ENCODE results near the gene PRPH. TPM values are rescaled to one million over a fixed set of nuclear protein-coding genes. Genes with fewer than 3 reads are reported as not detected.

Gene PRPH
- total and polyA plus RNA-seq, 9 of the 15 experiments (the other 6 are each of a cell fraction or from before 2014, with no cell fraction given): 0.27 to 1.9 (median 1.3) TPM; not detected in 1

DNA sequence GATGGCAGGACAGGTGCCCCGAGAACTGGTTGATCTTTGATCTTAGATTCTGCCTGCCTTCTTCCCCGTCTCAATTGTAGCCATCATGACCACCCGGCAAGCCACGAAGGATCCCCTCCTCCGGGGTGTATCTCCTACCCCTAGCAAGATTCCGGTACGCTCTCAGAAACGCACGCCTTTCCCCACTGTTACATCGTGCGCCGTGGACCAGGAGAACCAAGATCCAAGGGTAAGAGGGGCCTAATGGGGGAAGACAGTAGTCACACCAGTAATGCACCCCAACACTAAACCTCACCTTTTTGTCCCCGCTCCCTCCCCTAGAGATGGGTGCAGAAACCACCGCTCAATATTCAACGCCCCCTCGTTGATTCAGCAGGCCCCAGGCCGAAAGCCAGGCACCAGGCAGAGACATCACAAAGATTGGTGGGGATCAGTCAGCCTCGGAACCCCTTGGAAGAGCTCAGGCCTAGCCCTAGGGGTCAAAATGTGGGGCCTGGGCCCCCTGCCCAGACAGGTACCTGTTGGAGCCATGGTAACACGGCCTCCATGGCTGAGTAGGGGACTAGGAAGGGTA lies 28.7 kb downstream of the PRPH start (continued):
- TF ChIP-seq ETV6 (IDR thresholded peaks at IDR 0.05; ENCODE audit: borderline replicate concordance in 1 of 2, low read depth in 2 of 2, low read length in 1 of 2) (no peak), ETV6 (CRISPR knock-in tag; IDR thresholded peaks at IDR 0.05; ENCODE audit: borderline replicate concordance) (no peak), THAP7 (CRISPR knock-in tag; IDR thresholded peaks at IDR 0.05) (no peak), ZFP30 (CRISPR knock-in tag; IDR thresholded peaks at IDR 0.05; ENCODE audit: borderline replicate concordance) (no peak), CCAR2 (IDR thresholded peaks at IDR 0.05; ENCODE audit: low read depth, low read length) (no peak), JUN (IDR thresholded peaks at IDR 0.05; ENCODE audit: borderline replicate concordance, low read depth, low read length) (no peak), JUN (CRISPR knock-in tag; IDR thresholded peaks at IDR 0.05; ENCODE audit: borderline replicate concordance) (no peak), HMBOX1 (IDR thresholded peaks at IDR 0.05) (no peak), CSDE1 (IDR thresholded peaks at IDR 0.05) (no peak), ZNF184 (CRISPR knock-in tag; IDR thresholded peaks at IDR 0.05) (no peak), ZNF347 (CRISPR knock-in tag; IDR thresholded peaks at IDR 0.05; ENCODE audit: low read depth) (no peak), RBM15 (IDR thresholded peaks at IDR 0.05; ENCODE audit: insufficient read depth, low read length) (no peak), ZNF24 (IDR thresholded peaks at IDR 0.05) (no peak), SMARCA5 (IDR thresholded peaks at IDR 0.05) (0 out of 2 replicates have a peak, but pooled peaks have one; percentile 15), KDM1A (IDR thresholded peaks at IDR 0.05) (no peak), NR3C1 (CRISPR knock-in tag; IDR thresholded peaks at IDR 0.05) (no peak)
- TF ChIP-seq, protein P1, sequence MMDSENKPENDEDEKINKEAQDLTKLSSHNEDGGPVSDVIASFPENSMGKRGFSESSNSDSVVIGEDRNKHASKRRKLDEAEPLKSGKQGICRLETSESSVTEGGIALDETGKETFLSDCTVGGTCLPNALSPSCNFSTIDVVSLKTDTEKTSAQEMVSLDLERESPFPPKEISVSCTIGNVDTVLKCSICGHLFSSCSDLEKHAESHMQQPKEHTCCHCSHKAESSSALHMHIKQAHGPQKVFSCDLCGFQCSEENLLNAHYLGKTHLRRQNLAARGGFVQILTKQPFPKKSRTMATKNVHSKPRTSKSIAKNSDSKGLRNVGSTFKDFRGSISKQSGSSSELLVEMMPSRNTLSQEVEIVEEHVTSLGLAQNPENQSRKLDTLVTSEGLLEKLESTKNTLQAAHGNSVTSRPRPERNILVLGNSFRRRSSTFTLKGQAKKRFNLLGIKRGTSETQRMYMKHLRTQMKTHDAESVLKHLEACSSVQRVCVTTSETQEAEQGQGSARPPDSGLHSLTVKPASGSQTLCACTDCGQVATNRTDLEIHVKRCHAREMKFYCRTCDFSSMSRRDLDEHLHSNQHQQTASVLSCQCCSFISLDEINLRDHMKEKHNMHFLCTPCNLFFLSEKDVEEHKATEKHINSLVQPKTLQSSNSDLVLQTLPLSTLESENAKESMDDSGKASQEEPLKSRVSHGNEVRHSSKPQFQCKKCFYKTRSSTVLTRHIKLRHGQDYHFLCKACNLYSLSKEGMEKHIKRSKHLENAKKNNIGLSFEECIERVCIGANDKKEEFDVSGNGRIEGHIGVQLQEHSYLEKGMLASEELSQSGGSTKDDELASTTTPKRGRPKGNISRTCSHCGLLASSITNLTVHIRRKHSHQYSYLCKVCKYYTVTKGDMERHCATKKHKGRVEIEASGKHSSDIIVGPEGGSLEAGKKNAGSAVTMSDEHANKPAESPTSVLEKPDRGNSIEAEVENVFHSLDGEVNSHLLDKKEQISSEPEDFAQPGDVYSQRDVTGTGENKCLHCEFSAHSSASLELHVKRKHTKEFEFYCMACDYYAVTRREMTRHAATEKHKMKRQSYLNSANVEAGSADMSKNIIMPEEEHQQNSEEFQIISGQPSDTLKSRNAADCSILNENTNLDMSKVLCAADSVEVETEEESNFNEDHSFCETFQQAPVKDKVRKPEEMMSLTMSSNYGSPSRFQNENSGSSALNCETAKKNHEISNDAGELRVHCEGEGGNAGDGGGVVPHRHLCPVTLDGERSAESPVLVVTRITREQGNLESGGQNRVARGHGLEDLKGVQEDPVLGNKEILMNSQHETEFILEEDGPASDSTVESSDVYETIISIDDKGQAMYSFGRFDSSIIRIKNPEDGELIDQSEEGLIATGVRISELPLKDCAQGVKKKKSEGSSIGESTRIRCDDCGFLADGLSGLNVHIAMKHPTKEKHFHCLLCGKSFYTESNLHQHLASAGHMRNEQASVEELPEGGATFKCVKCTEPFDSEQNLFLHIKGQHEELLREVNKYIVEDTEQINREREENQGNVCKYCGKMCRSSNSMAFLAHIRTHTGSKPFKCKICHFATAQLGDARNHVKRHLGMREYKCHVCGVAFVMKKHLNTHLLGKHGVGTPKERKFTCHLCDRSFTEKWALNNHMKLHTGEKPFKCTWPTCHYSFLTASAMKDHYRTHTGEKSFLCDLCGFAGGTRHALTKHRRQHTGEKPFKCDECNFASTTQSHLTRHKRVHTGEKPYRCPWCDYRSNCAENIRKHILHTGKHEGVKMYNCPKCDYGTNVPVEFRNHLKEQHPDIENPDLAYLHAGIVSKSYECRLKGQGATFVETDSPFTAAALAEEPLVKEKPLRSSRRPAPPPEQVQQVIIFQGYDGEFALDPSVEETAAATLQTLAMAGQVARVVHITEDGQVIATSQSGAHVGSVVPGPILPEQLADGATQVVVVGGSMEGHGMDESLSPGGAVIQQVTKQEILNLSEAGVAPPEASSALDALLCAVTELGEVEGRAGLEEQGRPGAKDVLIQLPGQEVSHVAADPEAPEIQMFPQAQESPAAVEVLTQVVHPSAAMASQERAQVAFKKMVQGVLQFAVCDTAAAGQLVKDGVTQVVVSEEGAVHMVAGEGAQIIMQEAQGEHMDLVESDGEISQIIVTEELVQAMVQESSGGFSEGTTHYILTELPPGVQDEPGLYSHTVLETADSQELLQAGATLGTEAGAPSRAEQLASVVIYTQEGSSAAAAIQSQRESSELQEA (IDR thresholded peaks at IDR 0.05; ENCODE audit: low read depth): no peak
- TF ChIP-seq, protein P2, sequence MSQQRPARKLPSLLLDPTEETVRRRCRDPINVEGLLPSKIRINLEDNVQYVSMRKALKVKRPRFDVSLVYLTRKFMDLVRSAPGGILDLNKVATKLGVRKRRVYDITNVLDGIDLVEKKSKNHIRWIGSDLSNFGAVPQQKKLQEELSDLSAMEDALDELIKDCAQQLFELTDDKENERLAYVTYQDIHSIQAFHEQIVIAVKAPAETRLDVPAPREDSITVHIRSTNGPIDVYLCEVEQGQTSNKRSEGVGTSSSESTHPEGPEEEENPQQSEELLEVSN (IDR thresholded peaks at IDR 0.05; ENCODE audit: borderline replicate concordance in 1 of 2, extremely low read depth in 1 of 2, insufficient read depth in 1 of 2, insufficient read length in 1 of 2, low read depth in 1 of 2, low read length in 1 of 2, poor library complexity in 1 of 2, severe bottlenecking in 1 of 2): no peak

Data from K562 (cell line).